Ectodermal cell (in vitro differentiated cells): ENCODE results near the gene PEX26.
"Not testable (repeated sequence)": the region's sequence is repeated elsewhere in the genome, so short reads cannot be mapped to it uniquely, and the experiment has no call there.

Experiments used
- H3K27ac ChIP-seq: 2 replicates; pipeline ENCODE4 v1.7.0; 2013; ENCODE audit warnings: mild to moderate bottlenecking, low read depth, low read length; ENCODE audit not compliant: insufficient read depth, poor library complexity, severe bottlenecking
- H3K27me3 ChIP-seq: 2 replicates; pipeline ENCODE4 v1.7.0; 2013; ENCODE audit warnings: mild to moderate bottlenecking, low read length; ENCODE audit not compliant: insufficient read depth, control insufficient read depth, poor library complexity, severe bottlenecking
- H3K36me3 ChIP-seq: one replicate; pipeline ENCODE4 v1.7.0; 2013; ENCODE audit warnings: low read length; ENCODE audit not compliant: control insufficient read depth, insufficient read depth
- H3K4me1 ChIP-seq: one replicate; pipeline ENCODE4 v1.7.0; 2013; ENCODE audit warnings: low read length; ENCODE audit not compliant: control insufficient read depth, insufficient read depth
- H3K4me3 ChIP-seq: 2 replicates; pipeline ENCODE4 v1.7.0; 2013; ENCODE audit warnings: low read depth, low read length, control low read depth; ENCODE audit not compliant: insufficient read depth
- H3K9me3 ChIP-seq: 2 replicates; pipeline ENCODE4 v1.7.0; 2013; ENCODE audit warnings: mild to moderate bottlenecking, low read length, moderate library complexity; ENCODE audit not compliant: control insufficient read depth
- WGBS, 2 experiments: methylation state at CpG; one replicate each; pipeline ENCODE4 v1.1.7; 2013; ENCODE audit warnings: missing lambda C conversion rate in 2 of 2; 5-methylcytosine and 5-hydroxymethylcytosine counted together

The PEX26 gene

GRCh38 chr22:18042685-18043084 is 35.1 kb upstream of the PEX26 start:
- Histone ChIP-seq H3K4me3 (no peak overlapping the region), H3K27me3 (no peaks in the 10 kb centered on the region), H3K36me3 (no peaks in the 10 kb centered on the region), H3K4me1 (no peaks in the 10 kb centered on the region), H3K27ac (no peak overlapping the region), H3K9me3 (no peaks in the 10 kb centered on the region)
- 91 to 96% methylated on average over 6 of the region's 6 CpGs for WGBS, 2 experiments

GRCh38 chr22:18044548-18045271 is 33.1 kb upstream of the PEX26 start:
- H3K4me1 ChIP-seq: no peaks in the 10 kb centered on the region
- WGBS, 2 experiments: 82 to 85% methylated on average over 11 of the region's 11 CpGs
- no peaks in the 10 kb centered on the region for H3K27me3 ChIP-seq
- H3K27ac ChIP-seq: no peak overlapping the region
- no peaks in the 10 kb centered on the region for H3K36me3 ChIP-seq
- H3K9me3 ChIP-seq: no peaks in the 10 kb centered on the region
- no peak overlapping the region for H3K4me3 ChIP-seq

- Histone ChIP-seq H3K36me3 (no peaks in the 10 kb centered on the region), H3K4me3 (no peak overlapping the region), H3K27ac (no peak overlapping the region), H3K27me3 (no peaks in the 10 kb centered on the region), H3K9me3 (no peaks in the 10 kb centered on the region), H3K4me1 (no peaks in the 10 kb centered on the region)
- WGBS, 2 experiments: 93 to 97% methylated on average over 3 of the region's 4 CpGs
Measured at GRCh38 chr22:18045794-18046193, 32.0 kb upstream of the PEX26 start.

DNA sequence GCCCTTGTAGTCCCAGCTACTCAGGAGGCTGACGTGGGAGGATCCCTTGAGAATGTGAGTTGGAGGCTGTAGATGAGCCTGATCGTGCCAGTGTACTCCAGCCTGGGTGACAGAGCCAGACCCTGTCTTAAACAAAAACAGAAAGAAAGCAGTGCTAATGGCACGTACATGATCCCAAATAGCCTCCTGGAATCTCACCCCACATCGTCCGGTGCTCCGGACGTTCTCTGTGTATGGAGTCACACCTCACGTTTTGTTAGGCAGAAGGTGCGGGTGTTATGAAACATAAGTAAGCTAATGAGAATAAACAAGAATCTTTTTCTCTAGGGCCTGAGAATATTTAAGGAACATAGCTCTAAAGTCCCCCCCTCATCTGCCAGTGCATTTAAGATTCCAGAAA is 29.7 kb upstream of the PEX26 start:
- Histone ChIP-seq H3K36me3 (no peaks in the 10 kb centered on the region), H3K4me3 (no peak overlapping the region), H3K4me1 (no peaks in the 10 kb centered on the region), H3K9me3 (no peaks in the 10 kb centered on the region), H3K27me3 (no peaks in the 10 kb centered on the region), H3K27ac (no peak overlapping the region)
- 90 to 94% methylated on average over 9 of the region's 9 CpGs for WGBS, 2 experiments

DNA sequence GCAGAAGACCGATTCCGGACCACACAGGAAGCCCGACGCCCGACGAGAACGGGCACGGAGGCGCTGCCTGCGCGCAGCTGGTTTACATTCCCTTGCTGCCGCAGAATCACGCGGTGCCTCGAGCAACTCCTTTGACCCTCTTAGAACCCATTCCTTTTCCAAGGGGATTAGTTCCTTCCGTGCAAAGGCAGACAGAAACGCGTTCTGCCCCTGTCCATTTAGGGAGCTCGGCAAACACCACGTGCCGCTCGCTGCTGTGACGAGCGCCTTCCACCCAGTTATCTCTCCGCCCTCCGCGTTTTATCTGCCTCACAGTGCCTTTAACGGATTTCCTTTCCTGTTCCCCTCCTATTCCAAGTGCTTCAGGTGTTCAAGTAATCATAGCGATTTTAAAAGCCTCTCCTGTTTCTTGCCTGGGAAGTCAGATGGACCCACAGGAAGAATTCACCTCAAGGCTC is 29.3 kb upstream of the PEX26 start:
- WGBS, 2 experiments: 90 to 91% methylated on average over 29 of the region's 29 CpGs
- H3K4me3 ChIP-seq: no peak overlapping the region
- H3K9me3 ChIP-seq: no peaks in the 10 kb centered on the region
- H3K36me3 ChIP-seq: no peaks in the 10 kb centered on the region
- no peaks in the 10 kb centered on the region for H3K27me3 ChIP-seq
- H3K27ac ChIP-seq: no peak overlapping the region
- no peaks in the 10 kb centered on the region for H3K4me1 ChIP-seq

DNA sequence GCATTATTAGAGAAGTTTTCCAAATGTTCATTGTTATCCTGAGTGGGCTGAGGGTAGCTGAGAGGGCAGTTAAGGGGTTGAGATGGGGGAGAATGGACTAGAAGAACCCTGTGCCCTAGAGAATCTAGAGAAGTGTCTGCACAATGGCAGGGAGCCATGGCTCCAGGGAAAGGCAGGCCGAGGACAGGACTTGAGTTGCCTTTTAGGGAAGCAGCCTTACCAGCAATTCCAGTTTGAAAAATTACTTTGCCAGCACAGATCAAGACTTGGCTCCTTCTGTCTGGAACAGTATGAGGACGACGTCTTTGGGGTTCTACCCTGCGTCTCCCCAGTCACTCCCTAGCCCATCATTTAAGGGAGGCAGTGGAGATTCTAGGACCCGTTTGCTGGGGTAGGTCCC is 27.7 kb upstream of the PEX26 start:
- no peaks in the 10 kb centered on the region for H3K4me1 ChIP-seq
- H3K27ac ChIP-seq: no peak overlapping the region
- 86 to 92% methylated on average over 5 of the region's 5 CpGs for WGBS, 2 experiments

GRCh38 chr22:18051113-18051512 is 26.7 kb upstream of the PEX26 start:
- H3K36me3 ChIP-seq, H3K9me3 ChIP-seq, H3K4me3 ChIP-seq, H3K27me3 ChIP-seq, H3K27ac ChIP-seq, H3K4me1 ChIP-seq: not testable (repeated sequence)
- 90 to 92% methylated on average over 12 of the region's 12 CpGs for WGBS, 2 experiments

More for the DNA sequence above, 27.7 kb upstream of the PEX26 start:
- no peak overlapping the region for H3K4me3 ChIP-seq
- H3K27me3 ChIP-seq: no peaks in the 10 kb centered on the region
- H3K36me3 ChIP-seq: no peaks in the 10 kb centered on the region
- H3K9me3 ChIP-seq: no peaks in the 10 kb centered on the region

DNA sequence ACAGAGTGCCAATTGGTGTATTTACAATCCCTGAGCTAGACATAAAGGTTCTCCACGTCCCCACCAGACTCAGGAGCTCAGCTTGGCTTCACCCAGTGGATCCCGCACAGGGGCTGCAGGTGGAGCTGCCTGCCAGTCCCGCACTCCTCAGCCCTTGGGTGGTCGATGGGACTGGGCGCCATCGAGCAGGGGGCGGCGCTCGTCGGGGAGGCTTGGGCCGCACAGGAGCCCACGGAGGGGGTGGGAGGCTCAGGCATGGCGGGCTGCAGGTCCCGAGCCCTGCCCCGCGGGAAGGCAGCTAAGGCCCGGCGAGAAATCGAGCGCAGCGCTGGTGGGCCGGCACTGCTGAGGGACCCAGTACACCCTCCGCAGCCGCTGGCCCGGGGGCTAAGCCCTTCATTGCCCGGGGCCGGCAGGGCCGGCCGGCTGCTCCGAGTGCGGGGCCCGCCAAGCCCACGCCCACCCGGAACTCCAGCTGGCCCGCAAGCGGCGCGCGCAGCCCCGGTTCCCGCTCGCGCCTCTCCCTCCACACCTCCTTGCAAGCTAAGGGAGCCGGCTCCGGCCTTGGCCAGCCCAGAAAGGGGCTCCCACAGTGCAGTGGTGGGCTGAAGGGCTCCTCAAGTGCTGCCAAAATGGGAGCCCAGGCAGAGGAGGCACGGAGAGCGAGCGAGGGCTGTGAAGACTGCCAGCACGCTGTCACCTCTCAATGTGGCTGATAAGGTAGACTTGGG is 24.4 kb upstream of the PEX26 start:
- H3K36me3 ChIP-seq, H3K9me3 ChIP-seq, H3K4me3 ChIP-seq, H3K27ac ChIP-seq, H3K27me3 ChIP-seq, H3K4me1 ChIP-seq: not testable (repeated sequence)
- WGBS, 2 experiments: 97% methylated on average over 46 of the region's 49 CpGs

- Histone ChIP-seq H3K27ac (no peak overlapping the region), H3K36me3 (no peaks in the 10 kb centered on the region), H3K4me3 (no peak overlapping the region), H3K4me1 (no peaks in the 10 kb centered on the region), H3K27me3 (no peaks in the 10 kb centered on the region), H3K9me3 (no peaks in the 10 kb centered on the region)
- WGBS, 2 experiments: 93 to 94% methylated on average over 7 of the region's 7 CpGs
Measured at GRCh38 chr22:18055619-18056160, 22.1 kb upstream of the PEX26 start.

DNA sequence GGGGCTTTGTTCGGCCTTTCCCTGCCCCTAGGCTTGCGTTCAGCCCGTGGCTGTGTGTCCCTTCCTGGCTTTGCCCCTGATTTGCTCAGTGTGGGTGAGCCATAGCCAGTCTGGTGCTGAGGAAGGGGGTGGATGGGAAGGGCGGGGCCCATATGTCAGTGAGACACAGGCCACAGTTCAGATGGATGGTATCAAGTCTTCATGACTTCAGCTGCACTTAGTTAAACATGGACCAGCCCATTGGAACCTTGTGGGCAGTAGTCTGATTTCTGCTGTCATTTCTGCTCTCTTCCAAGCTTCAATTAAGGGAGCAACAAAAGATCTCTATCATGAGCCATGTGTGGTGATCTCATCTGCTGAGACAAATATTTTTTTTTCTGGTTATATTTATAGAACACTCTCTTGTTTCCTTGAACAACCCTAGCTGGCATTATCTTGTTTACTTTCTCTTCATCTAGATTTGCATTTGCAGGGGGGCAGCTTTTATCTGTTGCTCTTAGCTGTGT is 21.6 kb upstream of the PEX26 start:
- Histone ChIP-seq H3K4me1 (peaks cover 4% of the 10 kb centered on the region), H3K9me3 (no peaks in the 10 kb centered on the region), H3K4me3 (no peak overlapping the region), H3K27ac (no peak overlapping the region), H3K27me3 (no peaks in the 10 kb centered on the region), H3K36me3 (no peaks in the 10 kb centered on the region)
- 91 to 92% methylated on average over 4 of the region's 4 CpGs for WGBS, 2 experiments
